Stimulated activated CD8-positive, alpha-beta memory T cell treated with anti-CD3 and anti-CD28 coated beads, Interleukin-4, amount 100 ng/mL, for 48 hours (primary cell): Measurements from ENCODE around the gene RASAL2.
A peak's percentile ranks its signal among the peaks of the same experiment; 100 is the strongest.

Experiments
- DNase-seq: peaks from one replicate; pipeline ENCODE4 v3.0.0-alpha.2; 2020

The RASAL2 gene

GRCh38 chr1:178093951-178094738 lies at the start of gene RASAL2:
Gene RASAL2 (plus strand): TSS chr1:178094104. CDS start chr1:178094493, 389 bp downstream.
- DNase-seq: peak; percentile 22

- no peak for DNase-seq
Observed at GRCh38 chr1:178046591-178047270, 47.2 kb upstream of the RASAL2 start.

- DNase-seq: no peak
Observed at GRCh38 chr1:178047403-178048093, 46.4 kb upstream of the RASAL2 start.

GRCh38 chr1:178048426-178048825 lies 45.5 kb upstream of the RASAL2 start:
- no peak for DNase-seq

GRCh38 chr1:178048883-178049282 lies 45.0 kb upstream of the RASAL2 start:
- DNase-seq: no peak

GRCh38 chr1:178050084-178050483 lies 43.8 kb upstream of the RASAL2 start:
- no peak for DNase-seq

- DNase-seq: no peak
Observed at GRCh38 chr1:178051071-178051470, 42.8 kb upstream of the RASAL2 start.

- DNase-seq: no peak
Observed at GRCh38 chr1:178052650-178053461, 41.0 kb upstream of the RASAL2 start.

GRCh38 chr1:178055093-178055492 lies 38.8 kb upstream of the RASAL2 start:
- DNase-seq: no peak

- DNase-seq: no peak
Observed at GRCh38 chr1:178055779-178056471, 38.0 kb upstream of the RASAL2 start.

GRCh38 chr1:178057141-178057765 lies 36.7 kb upstream of the RASAL2 start:
- no peak for DNase-seq

- no peak for DNase-seq
Observed at GRCh38 chr1:178057912-178058534, 35.9 kb upstream of the RASAL2 start.

- DNase-seq: no peak
Observed at GRCh38 chr1:178060789-178061556, 32.9 kb upstream of the RASAL2 start.

- DNase-seq: no peak
Observed at GRCh38 chr1:178061620-178062019, 32.3 kb upstream of the RASAL2 start.

- no peak for DNase-seq
Observed at GRCh38 chr1:178064191-178064821, 29.6 kb upstream of the RASAL2 start.

- no peak for DNase-seq
Observed at GRCh38 chr1:178065250-178065649, 28.7 kb upstream of the RASAL2 start.

GRCh38 chr1:178066296-178066907 lies 27.5 kb upstream of the RASAL2 start:
- no peak for DNase-seq

GRCh38 chr1:178066908-178067614 lies 26.8 kb upstream of the RASAL2 start:
- DNase-seq: no peak

- DNase-seq: no peak
Observed at GRCh38 chr1:178071811-178072210, 22.1 kb upstream of the RASAL2 start.
